GM12801 (cell line): ENCODE data around the gene PJA1.

ENCODE experiments used
- TF ChIP-seq, protein P1 (sequence below): IDR thresholded peaks from one replicate; pipeline ENCODE4 v1.5.1; 2011; ENCODE audit warnings: control low read depth; ENCODE audit not compliant: insufficient read length; ENCODE audit errors: extremely low read depth

Gene PJA1

DNA sequence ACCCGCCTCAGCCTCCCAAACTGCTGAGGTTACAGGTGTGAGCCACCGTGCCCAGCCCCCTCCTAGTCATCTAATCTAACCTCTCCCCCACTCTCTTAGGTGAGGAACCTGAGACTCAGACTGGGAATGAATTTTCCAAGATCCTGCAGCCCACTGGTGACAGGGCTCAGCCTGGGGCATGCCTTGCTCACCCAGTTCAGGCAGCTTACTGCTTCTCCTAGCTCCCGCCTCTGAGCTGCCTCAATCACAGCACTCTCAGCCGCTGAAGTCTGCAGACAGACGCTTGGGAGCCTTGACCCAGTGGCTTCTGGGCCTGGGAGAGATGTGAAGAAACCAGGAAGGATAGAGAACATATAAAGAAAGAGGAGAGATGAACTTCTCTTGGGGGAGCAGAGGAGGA is 24.4 kb downstream of the PJA1 start:
- TF ChIP-seq, protein P1, sequence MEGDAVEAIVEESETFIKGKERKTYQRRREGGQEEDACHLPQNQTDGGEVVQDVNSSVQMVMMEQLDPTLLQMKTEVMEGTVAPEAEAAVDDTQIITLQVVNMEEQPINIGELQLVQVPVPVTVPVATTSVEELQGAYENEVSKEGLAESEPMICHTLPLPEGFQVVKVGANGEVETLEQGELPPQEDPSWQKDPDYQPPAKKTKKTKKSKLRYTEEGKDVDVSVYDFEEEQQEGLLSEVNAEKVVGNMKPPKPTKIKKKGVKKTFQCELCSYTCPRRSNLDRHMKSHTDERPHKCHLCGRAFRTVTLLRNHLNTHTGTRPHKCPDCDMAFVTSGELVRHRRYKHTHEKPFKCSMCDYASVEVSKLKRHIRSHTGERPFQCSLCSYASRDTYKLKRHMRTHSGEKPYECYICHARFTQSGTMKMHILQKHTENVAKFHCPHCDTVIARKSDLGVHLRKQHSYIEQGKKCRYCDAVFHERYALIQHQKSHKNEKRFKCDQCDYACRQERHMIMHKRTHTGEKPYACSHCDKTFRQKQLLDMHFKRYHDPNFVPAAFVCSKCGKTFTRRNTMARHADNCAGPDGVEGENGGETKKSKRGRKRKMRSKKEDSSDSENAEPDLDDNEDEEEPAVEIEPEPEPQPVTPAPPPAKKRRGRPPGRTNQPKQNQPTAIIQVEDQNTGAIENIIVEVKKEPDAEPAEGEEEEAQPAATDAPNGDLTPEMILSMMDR: no peak

DNA sequence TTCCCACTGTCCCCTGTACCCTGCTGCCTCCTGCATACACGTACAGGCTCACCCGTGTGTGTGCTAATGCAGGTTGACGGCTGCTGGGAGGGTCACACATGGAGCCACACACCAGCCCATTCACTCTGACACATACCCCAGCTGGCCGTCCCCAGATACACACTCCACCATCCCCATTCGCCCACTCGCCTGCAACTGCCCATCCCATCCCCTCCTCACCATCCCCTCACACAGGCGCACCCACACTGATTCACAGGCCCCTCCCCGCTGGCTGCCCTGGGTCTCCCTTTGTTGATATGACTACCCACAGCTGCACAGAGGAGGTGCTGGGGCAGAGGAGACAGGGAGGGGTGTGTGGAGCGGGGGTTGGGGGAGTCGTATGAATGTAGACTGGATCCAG is 25.7 kb downstream of the PJA1 start:
- TF ChIP-seq, protein P1: no peak

DNA sequence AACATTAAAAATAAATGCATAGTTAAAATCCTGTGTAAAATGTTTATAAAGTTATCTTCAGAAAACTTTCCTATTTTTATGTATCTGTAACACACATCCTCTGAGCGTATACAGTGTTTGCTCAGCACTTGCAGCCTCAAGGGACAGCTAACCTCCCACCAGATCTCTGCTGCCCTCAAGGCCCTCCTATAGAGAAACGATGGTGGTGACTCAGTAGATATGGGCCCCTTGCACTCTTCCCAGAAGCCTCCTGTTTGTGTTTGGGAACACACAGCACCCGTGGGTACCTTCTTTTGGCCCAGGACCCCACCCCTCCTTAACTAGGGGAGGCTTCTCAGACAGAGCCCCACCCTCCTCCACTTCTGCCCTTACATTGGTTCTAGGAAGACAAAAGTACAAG is 26.7 kb downstream of the PJA1 start:
- TF ChIP-seq, protein P1: no peak

DNA sequence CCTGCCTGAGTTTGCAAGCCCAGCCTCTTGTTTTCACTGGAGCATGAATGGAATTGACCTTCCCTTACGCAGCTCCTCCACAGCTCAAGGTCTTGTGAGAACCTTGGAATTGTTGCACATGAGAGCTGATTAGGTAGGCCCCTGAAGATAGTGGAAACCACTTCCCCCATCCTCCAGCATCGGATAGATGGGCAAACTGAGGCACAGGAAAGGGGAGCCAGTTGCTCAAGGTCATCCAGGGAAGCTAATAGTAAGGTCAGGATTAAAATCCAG is 27.2 kb downstream of the PJA1 start:
- TF ChIP-seq, protein P1: no peak

DNA sequence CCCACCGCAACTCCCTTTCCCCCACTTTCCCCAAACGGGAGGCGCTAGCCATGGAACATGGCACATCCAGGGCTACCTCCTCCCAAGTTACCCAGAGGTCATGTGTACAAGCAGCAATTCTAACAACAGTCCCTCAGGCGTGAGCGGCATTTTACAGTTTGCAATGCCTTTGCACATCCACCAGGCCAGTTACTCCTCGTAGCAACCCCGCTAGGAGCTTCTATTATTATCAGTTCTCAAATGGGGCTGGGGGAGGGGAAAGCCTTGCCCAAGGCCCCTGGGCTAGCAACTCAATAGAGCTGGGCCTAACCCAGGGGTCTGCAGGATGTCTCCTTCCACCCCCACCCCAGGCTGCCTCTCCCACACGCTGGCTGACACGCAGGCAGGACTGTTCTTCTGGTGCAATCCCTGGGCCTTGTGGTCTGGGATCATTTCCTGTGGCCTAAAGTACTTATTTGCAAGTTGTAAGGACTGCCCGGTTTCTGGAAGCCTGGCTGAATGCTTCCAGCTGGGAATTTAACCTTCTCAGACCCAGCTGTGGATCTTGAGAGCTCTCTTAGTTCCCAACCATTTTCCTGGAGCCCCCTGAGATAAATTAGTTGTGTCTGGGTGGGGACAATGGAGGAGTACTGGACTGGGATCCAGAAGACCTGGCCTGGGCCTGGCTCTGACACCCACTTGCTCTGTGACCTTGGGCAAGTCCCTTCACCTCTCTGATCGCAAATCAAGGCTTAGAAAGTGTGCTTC is 27.7 kb downstream of the PJA1 start:
- TF ChIP-seq, protein P1: no peak

DNA sequence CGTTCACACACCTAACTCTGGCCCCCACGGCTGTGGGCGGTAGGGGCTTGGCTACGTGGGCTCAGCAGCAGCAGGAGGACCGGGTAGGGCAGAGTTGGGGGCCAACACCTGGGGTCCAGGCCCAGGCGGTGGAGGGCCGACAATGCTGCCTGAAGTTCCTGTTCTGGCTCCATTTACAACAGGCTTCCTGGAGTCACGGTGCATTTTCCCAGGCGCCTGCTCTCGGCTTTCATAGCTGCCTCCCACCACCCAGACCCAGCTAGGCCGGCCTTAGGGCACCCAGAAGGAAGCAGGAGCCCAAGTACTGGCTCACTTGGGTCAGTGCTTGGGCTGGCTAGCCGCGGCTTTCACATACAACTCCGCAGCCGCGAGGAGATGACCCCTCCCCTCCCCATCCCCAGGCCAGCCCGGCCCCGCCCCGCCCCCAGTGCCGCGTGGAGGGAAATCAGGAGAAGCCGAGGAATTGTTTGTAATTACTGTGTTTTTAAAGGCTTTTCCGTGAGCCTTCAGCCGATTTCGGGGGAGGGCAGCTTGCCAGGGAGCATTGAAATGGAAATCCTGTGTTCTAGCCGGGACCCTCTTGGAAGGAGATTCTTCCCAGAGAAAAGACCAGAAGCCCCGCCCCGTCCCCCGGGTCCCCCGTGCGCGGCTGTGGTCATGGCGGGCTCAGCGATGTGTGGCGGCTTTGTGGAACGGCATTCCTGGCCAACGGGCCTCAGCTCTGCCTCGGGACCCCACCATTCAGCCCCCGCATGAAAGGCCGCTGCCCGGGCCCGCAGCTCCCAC is 28.5 kb downstream of the PJA1 start:
- TF ChIP-seq, protein P1: no peak

DNA sequence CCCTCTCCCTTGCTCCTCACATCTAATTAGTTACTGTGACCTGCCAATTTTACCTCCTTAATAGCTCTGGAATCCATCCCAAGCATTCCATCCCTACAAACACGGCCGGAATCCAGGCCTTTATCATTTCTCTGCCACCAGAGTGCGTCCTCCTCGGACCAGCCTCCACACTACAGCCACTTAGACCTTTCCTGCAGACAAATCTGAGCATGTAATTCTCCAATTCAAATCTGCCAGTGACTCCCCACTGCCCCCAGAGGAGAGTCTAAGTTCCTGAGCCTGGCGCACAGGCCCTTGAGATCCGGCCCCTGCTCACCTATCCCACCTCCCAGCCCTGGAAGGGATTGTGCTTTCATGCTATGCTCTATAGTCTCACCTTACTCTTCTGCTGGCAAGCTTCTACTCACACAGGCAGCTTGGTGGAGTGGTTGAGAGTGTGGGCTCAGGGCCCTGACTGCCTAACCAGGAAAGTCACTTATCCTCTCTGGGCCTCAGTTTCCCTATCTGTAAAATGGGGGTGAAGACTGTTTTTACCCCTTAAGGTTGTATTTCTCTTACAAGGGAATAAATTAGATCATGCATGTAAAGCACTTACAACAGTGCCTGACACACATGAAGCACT is 31.2 kb downstream of the PJA1 start:
- TF ChIP-seq, protein P1: no peak
